ENCODE measurements around the gene WNT3A.

DNA sequence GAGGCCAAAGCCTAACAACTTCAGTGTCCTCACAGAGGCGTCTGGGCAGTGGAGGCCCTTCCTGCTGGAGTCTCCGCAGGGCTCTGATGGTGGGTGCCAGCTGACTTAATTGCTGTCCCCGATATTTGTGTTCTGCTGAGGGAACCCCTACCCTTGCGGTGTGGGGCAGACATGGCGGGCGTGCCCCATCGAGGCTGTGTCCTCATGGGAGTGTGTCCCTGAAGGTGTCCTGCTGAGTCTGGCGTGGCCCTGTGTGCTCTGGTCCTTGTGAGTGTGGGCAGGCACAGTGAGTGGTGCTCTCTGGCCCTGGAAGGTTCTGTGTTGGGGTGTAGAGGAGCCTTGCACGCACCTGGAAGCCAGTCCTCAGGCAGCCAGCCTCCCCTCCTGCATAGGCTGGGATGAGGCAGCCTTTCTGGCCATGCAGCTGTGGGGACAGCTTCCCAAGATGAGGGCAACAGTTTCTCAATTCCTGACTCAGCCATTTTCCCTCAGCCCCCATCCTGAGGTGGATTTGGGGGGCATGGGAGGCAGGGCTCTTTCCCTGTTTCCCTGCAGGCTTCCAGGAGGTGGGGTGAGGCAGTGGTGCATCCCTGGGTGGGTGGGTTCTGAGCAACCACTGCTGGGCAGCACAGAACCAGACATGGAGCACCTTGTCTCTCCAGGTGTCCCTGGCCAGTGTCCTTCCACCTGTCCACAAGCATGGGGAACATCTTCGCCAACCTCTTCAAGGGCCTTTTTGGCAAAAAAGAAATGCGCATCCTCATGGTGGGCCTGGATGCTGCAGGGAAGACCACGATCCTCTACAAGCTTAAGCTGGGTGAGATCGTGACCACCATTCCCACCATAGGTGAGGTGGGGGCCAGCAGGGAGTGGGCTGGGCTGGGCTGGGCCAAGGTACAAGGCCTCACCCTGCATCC, 89.9 kb downstream of the WNT3A start:
- TF ChIP-seq, protein P1, sequence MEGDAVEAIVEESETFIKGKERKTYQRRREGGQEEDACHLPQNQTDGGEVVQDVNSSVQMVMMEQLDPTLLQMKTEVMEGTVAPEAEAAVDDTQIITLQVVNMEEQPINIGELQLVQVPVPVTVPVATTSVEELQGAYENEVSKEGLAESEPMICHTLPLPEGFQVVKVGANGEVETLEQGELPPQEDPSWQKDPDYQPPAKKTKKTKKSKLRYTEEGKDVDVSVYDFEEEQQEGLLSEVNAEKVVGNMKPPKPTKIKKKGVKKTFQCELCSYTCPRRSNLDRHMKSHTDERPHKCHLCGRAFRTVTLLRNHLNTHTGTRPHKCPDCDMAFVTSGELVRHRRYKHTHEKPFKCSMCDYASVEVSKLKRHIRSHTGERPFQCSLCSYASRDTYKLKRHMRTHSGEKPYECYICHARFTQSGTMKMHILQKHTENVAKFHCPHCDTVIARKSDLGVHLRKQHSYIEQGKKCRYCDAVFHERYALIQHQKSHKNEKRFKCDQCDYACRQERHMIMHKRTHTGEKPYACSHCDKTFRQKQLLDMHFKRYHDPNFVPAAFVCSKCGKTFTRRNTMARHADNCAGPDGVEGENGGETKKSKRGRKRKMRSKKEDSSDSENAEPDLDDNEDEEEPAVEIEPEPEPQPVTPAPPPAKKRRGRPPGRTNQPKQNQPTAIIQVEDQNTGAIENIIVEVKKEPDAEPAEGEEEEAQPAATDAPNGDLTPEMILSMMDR (IDR thresholded peaks at IDR 0.05), result no peak
- no peak for TF ChIP-seq POLR2A (IDR thresholded peaks at IDR 0.05)
- no peak for TF ChIP-seq POLR2AphosphoS5 (IDR thresholded peaks at IDR 0.05)

Measured in breast epithelium (tissue), 3 donors.